Measurements from ENCODE around the gene DYTN. TPM values are rescaled to one million over a fixed set of nuclear protein-coding genes. Genes with fewer than 3 reads are reported as not detected.
"Not testable (repeated sequence)": the region's sequence is repeated elsewhere in the genome, so short reads cannot be mapped to it uniquely, and the experiment has no call there.

The DYTN gene
- total RNA-seq, 4 donors from 2014 or later, result not detected

- no peak overlapping the region for H3K4me3 ChIP-seq
- no peaks in the 10 kb centered on the region for H3K9me3 ChIP-seq
- TF ChIP-seq POLR2A (IDR thresholded peaks at IDR 0.05) (no peak), CTCF (IDR thresholded peaks at IDR 0.05) (no peak)
- no peaks in the 10 kb centered on the region for H3K4me1 ChIP-seq
- intact Hi-C loops (cut with DNase I), result no loop called here
- H3K27me3 ChIP-seq, result peaks cover 0 to 9% (median 0%) of the 10 kb centered on the region in 4 donors
- no peaks in the 10 kb centered on the region for H3K36me3 ChIP-seq
- DNase-seq, result no peak
- 64 to 65% methylated on average over 6 to 7 of the region's 7 CpGs for WGBS, 2 donors
- H3K27ac ChIP-seq, result no peak overlapping the region
Observed at GRCh38 chr2:206728277-206729199, 10.3 kb upstream of the DYTN start.

GRCh38 chr2:206727287-206727686, 9.1 kb upstream of the DYTN start:
- no peak overlapping the region for H3K27ac ChIP-seq
- no peaks in the 10 kb centered on the region for H3K36me3 ChIP-seq
- WGBS, 2 donors, result 83 to 90% methylated on average over 2 of the region's 2 CpGs
- H3K4me1 ChIP-seq, result no peaks in the 10 kb centered on the region
- intact Hi-C loops (cut with DNase I), result no loop called here
- no peak for DNase-seq
- H3K4me3 ChIP-seq, result no peak overlapping the region
- H3K27me3 ChIP-seq, result peaks cover 0 to 9% (median 0%) of the 10 kb centered on the region in 4 donors
- no peak for TF ChIP-seq CTCF (IDR thresholded peaks at IDR 0.05)
- no peak for TF ChIP-seq POLR2A (IDR thresholded peaks at IDR 0.05)
- H3K9me3 ChIP-seq, result no peaks in the 10 kb centered on the region

GRCh38 chr2:206723288-206723687, 5.1 kb upstream of the DYTN start:
- no peaks in the 10 kb centered on the region for H3K9me3 ChIP-seq
- no peaks in the 10 kb centered on the region for H3K4me1 ChIP-seq
- H3K36me3 ChIP-seq, result no peaks in the 10 kb centered on the region
- WGBS, 2 donors, result 84 to 87% methylated on average over 1 of the region's 1 CpG
- no peak overlapping the region for H3K27ac ChIP-seq
- H3K27me3 ChIP-seq, result peaks cover 0 to 10% (median 0%) of the 10 kb centered on the region in 4 donors
- intact Hi-C loops (cut with DNase I), result no loop called here
- H3K4me3 ChIP-seq, result no peak overlapping the region
- TF ChIP-seq CTCF (IDR thresholded peaks at IDR 0.05) (no peak), POLR2A (IDR thresholded peaks at IDR 0.05) (no peak)
- no peak for DNase-seq

DNA sequence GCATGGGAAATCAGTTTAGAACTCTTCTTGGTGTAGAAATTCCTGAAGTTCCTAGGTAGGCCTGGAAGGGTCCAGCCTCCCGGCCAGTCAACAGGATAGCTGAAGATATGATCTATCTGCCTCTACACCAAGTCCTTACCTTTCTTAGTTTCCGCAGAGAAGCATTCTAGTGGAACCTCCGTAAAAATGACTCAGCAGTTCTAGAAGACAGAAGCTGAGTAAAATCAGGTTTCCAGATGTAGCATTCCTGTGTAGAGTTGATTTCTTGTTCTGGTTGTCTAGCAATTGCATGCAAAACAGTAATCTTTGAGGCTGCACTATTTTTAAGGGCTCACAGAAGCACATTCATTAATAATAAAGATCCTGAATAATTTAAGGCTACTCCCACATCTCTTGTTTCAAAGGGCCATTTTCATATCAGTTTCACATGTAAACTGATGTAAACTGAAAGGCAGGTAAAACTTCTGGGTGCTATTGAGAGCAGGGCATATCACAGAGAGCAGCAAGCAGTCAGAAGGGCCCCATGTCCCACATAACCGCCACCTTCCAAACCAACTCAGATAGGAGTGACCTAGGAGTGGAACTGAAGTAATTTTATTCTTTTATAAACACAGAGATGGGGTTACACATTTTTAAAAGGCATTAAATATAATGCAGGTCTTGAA, 3.2 kb upstream of the DYTN start:
- WGBS, 2 donors, result 78 to 83% methylated on average over 4 of the region's 4 CpGs
- TF ChIP-seq POLR2A (IDR thresholded peaks at IDR 0.05) (no peak), CTCF (IDR thresholded peaks at IDR 0.05) (no peak)
- intact Hi-C loops (cut with DNase I), result no loop called here
- no peaks in the 10 kb centered on the region for H3K4me1 ChIP-seq
- H3K27ac ChIP-seq, result no peak overlapping the region
- no peaks in the 10 kb centered on the region for H3K36me3 ChIP-seq
- DNase-seq, result no peak
- H3K4me3 ChIP-seq, result no peak overlapping the region
- no peaks in the 10 kb centered on the region for H3K9me3 ChIP-seq
- H3K27me3 ChIP-seq, result peaks cover 0 to 12% (median 0%) of the 10 kb centered on the region in 4 donors

- intact Hi-C loops (cut with DNase I), result no loop called here
- no peak for DNase-seq
- TF ChIP-seq CTCF (IDR thresholded peaks at IDR 0.05), result no peak
- TF ChIP-seq POLR2A (IDR thresholded peaks at IDR 0.05), result no peak
- 67 to 76% methylated on average over 1 to 3 of the region's 3 CpGs for WGBS, 2 donors
- Histone ChIP-seq H3K4me1 (no peaks in the 10 kb centered on the region), H3K27ac (no peak overlapping the region), H3K27me3 (peaks cover 0 to 10% (median 0%) of the 10 kb centered on the region in 4 donors), H3K4me3 (no peak overlapping the region), H3K9me3 (no peaks in the 10 kb centered on the region), H3K36me3 (no peaks in the 10 kb centered on the region)
Observed at GRCh38 chr2:206716623-206717022, 1.6 kb downstream of the DYTN start.

GRCh38 chr2:206715183-206715582, 3.0 kb downstream of the DYTN start:
- H3K9me3 ChIP-seq; H3K27me3 ChIP-seq; H3K27ac ChIP-seq; H3K4me1 ChIP-seq; DNase-seq; H3K4me3 ChIP-seq; intact Hi-C loops (cut with DNase I); H3K36me3 ChIP-seq: not testable (repeated sequence)
- WGBS, 2 donors, result 57% methylated on average over 4 of the region's 4 CpGs; no CpG with 5 or more reads in 1 of the 2 donors

Measured in esophagus squamous epithelium (tissue), 5 donors.